Smooth muscle cell (in vitro differentiated cells): Measurements from ENCODE around the gene SLC5A2. TPM values are rescaled to one million over a fixed set of nuclear protein-coding genes. Genes with fewer than 3 reads are reported as not detected.

Source experiments
- DNase-seq: peaks from one replicate; lab custom pipeline; 2025; ENCODE audit not compliant: unreplicated experiment; lab: John Stamatoyannopoulos, UW
- H2AFZ ChIP-seq: fragments of 200-600 bp; sonication (generic); 2 replicates; pipeline ENCODE4 v1.6.0; 2016; ENCODE audit warnings: antibody characterized with exemption, low read depth, mild to moderate bottlenecking
- H3F3A ChIP-seq: fragments of 200-600 bp; sonication (generic); 2 replicates; pipeline ENCODE4 v1.6.0; 2017; ENCODE audit warnings: antibody characterized with exemption, low read depth
- H3K27ac ChIP-seq: fragments of 200-600 bp; sonication (generic); 2 replicates; pipeline ENCODE4 v1.5.1; 2016; ENCODE audit warnings: low read depth, mild to moderate bottlenecking
- H3K27me3 ChIP-seq: fragments of 200-600 bp; sonication (generic); 2 replicates; pipeline ENCODE4 v1.6.1; 2016; ENCODE audit warnings: low read depth, mild to moderate bottlenecking
- H3K36me3 ChIP-seq: fragments of 200-600 bp; sonication (generic); 2 replicates; pipeline ENCODE4 v1.5.1; 2016; ENCODE audit warnings: low read depth
- H3K4me1 ChIP-seq: fragments of 200-600 bp; sonication (generic); 2 replicates; pipeline ENCODE4 v1.5.1; 2016; ENCODE audit warnings: low read depth
- H3K4me2 ChIP-seq: fragments of 200-600 bp; sonication (generic); 2 replicates; pipeline ENCODE4 v1.6.0; 2016; ENCODE audit warnings: mild to moderate bottlenecking
- H3K4me3 ChIP-seq: fragments of 200-600 bp; sonication (generic); 2 replicates; pipeline ENCODE4 v1.5.1; 2016; ENCODE audit warnings: mild to moderate bottlenecking
- H3K79me2 ChIP-seq: fragments of 200-600 bp; sonication (generic); 2 replicates; pipeline ENCODE4 v1.6.0; 2016; ENCODE audit warnings: low read depth, mild to moderate bottlenecking
- H3K9ac ChIP-seq: fragments of 200-600 bp; sonication (generic); 2 replicates; pipeline ENCODE4 v1.6.0; 2016; ENCODE audit warnings: low read depth
- H3K9me3 ChIP-seq: fragments of 200-600 bp; sonication (generic); replicated peaks from 2 replicates; pipeline ENCODE4 v1.5.1; 2016; ENCODE audit warnings: low read depth
- H4K20me1 ChIP-seq: fragments of 200-600 bp; sonication (generic); 2 replicates; pipeline ENCODE4 v1.6.0; 2016; ENCODE audit warnings: low read depth
- WGBS: methylation state at CpG from one replicate; pipeline ENCODE4 v1.1.7; 2016; ENCODE audit warnings: low lambda C conversion rate; 5-methylcytosine and 5-hydroxymethylcytosine counted together
- polyA plus RNA-seq: library from polyadenylated mRNA; unstranded; fragments of >200 nt; fragmentation: Nextera tagmentation; extraction: Ambion mirVana; gene quantifications from 2 replicates; pipeline ENCODE4 v1.2.1, GENCODE V29; 2016
- total RNA-seq: library from RNA; depleted of rRNA; stranded (reverse); fragments of >200 nt; gene quantifications from 2 replicates; pipeline ENCODE4 v1.2.3, GENCODE V29; 2014
- TF ChIP-seq, protein P1 (sequence below): fragments of 200-600 bp; sonication (generic); IDR thresholded peaks from 2 replicates; pipeline ENCODE4 v1.5.1; 2017; ENCODE audit warnings: borderline replicate concordance, mild to moderate bottlenecking, antibody characterized with exemption; ENCODE audit not compliant: insufficient read depth, poor library complexity, severe bottlenecking

The SLC5A2 gene
- total and polyA plus RNA-seq, 2 experiments from 2014 or later, result 5.1 TPM; not detected in 1

DNA sequence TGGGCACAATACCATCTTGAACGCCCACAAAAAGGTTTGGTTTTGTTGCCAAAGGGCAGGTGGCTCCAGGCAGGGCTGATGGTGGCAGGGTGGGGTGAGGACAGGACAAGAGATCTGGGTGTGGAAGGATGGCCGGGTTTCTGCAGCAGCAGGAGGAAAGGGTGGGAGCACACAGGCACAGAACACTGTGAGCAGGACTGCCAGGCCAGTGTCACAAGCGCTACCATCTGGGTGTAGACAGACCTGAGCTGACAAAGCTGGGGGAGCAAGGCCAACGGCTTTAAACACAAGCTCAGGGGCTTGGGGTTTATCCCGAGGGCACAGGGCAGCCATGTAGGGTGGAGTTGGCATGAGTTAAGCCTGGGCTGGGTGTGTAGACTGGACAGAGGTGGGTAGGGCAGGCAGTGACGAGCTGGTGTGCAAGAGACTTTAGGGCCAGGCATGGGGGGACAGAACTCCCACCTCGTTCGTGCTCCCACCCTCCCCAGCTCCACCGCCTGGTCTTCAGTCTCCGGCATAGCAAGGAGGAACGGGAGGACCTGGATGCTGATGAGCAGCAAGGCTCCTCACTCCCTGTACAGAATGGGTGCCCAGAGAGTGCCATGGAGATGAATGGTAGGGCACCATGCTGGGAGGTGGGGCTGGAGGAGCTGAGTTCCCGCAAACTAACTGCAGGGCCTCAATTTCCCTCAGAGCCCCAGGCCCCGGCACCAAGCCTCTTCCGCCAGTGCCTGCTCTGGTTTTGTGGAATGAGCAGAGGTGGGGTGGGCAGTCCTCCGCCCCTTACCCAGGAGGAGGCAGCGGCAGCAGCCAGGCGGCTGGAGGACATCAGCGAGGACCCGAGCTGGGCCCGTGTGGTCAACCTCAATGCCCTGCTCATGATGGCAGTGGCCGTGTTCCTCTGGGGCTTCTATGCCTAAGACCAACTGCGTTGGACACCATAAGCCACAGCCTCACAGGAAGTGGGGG, 7.0 kb downstream of the SLC5A2 start:
- 96% methylated on average over 21 of the region's 22 CpGs for WGBS

DNA sequence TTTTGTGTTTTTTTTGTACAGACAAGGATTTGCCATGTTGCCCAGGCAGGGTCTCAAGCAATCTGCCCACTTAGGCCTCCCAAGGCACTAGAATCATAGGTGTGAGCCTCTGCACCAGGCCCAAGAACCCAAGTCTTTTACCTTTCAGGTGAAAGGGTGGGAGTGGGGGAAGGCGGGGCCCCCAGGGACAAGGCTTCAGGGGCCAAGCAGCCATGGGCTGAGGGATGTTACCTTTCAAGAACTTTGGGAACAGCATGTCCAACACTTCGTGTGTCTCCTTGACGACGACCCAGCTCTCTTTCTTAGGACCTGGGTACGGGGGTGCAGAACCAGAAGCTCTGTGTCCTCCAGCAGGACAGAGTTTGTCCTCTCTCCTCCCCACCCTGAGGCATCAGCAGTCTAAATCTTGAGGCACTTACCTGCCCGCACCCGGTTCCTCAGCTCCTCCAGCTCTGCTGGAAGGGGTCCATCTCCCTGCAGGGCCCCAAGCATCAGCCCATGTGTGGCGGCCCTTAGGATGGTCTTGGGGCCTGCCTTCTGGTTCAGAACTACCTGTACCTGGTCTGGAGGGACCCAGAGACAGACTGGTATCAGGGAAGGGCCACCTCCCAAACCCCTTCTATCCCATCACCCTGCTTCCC, 9.0 kb downstream of the SLC5A2 start:
- WGBS, result 98% methylated on average over 8 of the region's 8 CpGs
- H2AFZ ChIP-seq, result no peak overlapping the region
- H3K9me3 ChIP-seq, result no peaks in the 10 kb centered on the region
- no peak overlapping the region for H3K9ac ChIP-seq
- H3K4me3 ChIP-seq, result no peak overlapping the region
- no peak overlapping the region for H3K4me2 ChIP-seq
- no peak overlapping the region for H3K27ac ChIP-seq
- TF ChIP-seq, protein P1, sequence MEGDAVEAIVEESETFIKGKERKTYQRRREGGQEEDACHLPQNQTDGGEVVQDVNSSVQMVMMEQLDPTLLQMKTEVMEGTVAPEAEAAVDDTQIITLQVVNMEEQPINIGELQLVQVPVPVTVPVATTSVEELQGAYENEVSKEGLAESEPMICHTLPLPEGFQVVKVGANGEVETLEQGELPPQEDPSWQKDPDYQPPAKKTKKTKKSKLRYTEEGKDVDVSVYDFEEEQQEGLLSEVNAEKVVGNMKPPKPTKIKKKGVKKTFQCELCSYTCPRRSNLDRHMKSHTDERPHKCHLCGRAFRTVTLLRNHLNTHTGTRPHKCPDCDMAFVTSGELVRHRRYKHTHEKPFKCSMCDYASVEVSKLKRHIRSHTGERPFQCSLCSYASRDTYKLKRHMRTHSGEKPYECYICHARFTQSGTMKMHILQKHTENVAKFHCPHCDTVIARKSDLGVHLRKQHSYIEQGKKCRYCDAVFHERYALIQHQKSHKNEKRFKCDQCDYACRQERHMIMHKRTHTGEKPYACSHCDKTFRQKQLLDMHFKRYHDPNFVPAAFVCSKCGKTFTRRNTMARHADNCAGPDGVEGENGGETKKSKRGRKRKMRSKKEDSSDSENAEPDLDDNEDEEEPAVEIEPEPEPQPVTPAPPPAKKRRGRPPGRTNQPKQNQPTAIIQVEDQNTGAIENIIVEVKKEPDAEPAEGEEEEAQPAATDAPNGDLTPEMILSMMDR, result no peak
- H3K4me1 ChIP-seq, result peaks cover 8% of the 10 kb centered on the region
- no peak for DNase-seq
- H3K36me3 ChIP-seq, result no peaks in the 10 kb centered on the region
- peaks cover 14% of the 10 kb centered on the region for H3K27me3 ChIP-seq
- no peaks in the 10 kb centered on the region for H3K79me2 ChIP-seq
- H4K20me1 ChIP-seq, result peaks cover 6% of the 10 kb centered on the region
- no peaks in the 10 kb centered on the region for H3F3A ChIP-seq

More for the DNA sequence above, 7.0 kb downstream of the SLC5A2 start:
- Histone ChIP-seq H3K4me3 (no peak overlapping the region), H3K27me3 (peaks cover 32% of the 10 kb centered on the region), H2AFZ (no peak overlapping the region), H4K20me1 (peaks cover 6% of the 10 kb centered on the region), H3K79me2 (no peaks in the 10 kb centered on the region), H3K9ac (no peak overlapping the region), H3K4me1 (peaks cover 8% of the 10 kb centered on the region), H3K9me3 (no peaks in the 10 kb centered on the region), H3K4me2 (no peak overlapping the region), H3F3A (no peaks in the 10 kb centered on the region), H3K36me3 (no peaks in the 10 kb centered on the region), H3K27ac (no peak overlapping the region)
- TF ChIP-seq, protein P1, result no peak
- no peak for DNase-seq

DNA sequence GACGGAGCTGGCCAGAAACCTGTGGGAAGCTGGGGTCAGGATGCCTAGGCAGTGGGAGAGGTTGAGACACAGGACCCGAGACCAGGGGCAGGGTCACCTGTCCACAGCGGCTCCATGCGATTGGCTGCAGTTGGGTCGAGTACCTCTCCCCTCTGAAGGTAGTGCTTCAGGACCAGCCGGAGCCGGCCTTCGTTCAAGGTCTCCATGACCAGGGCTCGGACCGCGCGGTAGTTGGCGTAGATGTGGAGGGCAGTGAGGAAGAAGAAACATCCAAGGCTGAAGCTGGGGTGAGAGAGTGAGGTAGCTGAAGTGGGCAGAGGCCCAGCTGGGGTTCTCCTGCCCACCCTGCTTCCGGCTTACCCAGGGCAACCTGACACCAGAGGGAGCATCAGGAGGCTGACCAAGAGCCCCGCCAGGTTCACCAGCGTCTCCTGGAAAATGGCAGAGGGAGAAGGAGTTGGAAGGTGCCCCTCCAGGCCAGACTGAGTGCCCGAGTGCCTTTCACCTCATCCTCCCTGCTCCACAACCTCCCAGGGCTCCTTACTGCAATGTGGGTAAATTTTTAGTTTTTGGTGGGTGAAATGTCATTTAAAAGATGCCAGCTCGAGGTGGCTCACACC, 10.7 kb downstream of the SLC5A2 start:
- TF ChIP-seq, protein P1, result no peak
- H3K79me2 ChIP-seq, result no peaks in the 10 kb centered on the region
- H2AFZ ChIP-seq, result no peak overlapping the region
- H3K4me3 ChIP-seq, result no peak overlapping the region
- peaks cover 6% of the 10 kb centered on the region for H4K20me1 ChIP-seq
- H3K4me2 ChIP-seq, result no peak overlapping the region
- DNase-seq, result no peak
- no peaks in the 10 kb centered on the region for H3K4me1 ChIP-seq
- no peaks in the 10 kb centered on the region for H3K9me3 ChIP-seq
- no peaks in the 10 kb centered on the region for H3K36me3 ChIP-seq
- no peak overlapping the region for H3K9ac ChIP-seq
- no peak overlapping the region for H3K27ac ChIP-seq
- 96% methylated on average over 18 of the region's 18 CpGs for WGBS
- H3F3A ChIP-seq, result no peaks in the 10 kb centered on the region
- H3K27me3 ChIP-seq, result no peaks in the 10 kb centered on the region
